HCT116 (cell line): Measurements from ENCODE around the gene P4HA2. TPM values are rescaled to one million over a fixed set of nuclear protein-coding genes. Genes with fewer than 3 reads are reported as not detected.
A peak's percentile ranks its signal among the peaks of the same experiment; 100 is the strongest.

Experiments
- ATAC-seq: fragments of 200-7000 bp; cut with Tn5 transposase; 2 replicates; pipeline ENCODE4 v1.9.1; 2020; ENCODE audit warnings: mild to moderate bottlenecking, moderate library complexity
- BruUV-seq: library from RNA; stranded (reverse); fragments of 400-500 nt; replicated peaks from 2 replicates; lab custom pipeline; 2021; lab: Mats Ljungman, UMichigan
- CTCF ChIA-PET: fragments of 300-600 bp; sonication (Branson Sonifier 250); formaldehyde crosslinking; loops from one replicate; lab custom pipeline; 2021; ENCODE audit warnings: antibody characterized with exemption; lab: Charles Lee
- POLR2A ChIA-PET: fragments of 300-600, 350-600 bp; sonication (Branson Sonifier 250); formaldehyde crosslinking; loops from one replicate; lab custom pipeline; 2021; ENCODE audit warnings: antibody characterized with exemption; lab: Charles Lee
- RAD21 ChIA-PET, 2 experiments: fragments of 300-600 bp; sonication (Branson Sonifier 250); formaldehyde crosslinking; loops; one replicate each; lab custom pipeline; 2023; ENCODE audit warnings: low total read pairs in 2 of 2; ENCODE audit not compliant: uncharacterized antibody in 2 of 2, unreplicated experiment in 2 of 2, low non-redundant PET in 1 of 2; lab: Charles Lee
- DNase-seq: peaks from one replicate; pipeline ENCODE4 v3.0.0-alpha.2; 2010; ENCODE audit warnings: low read depth, low spot score
- H2AFZ ChIP-seq: fragments of 200-600 bp; shearing (Covaris generic), sonication (generic); 2 replicates; pipeline ENCODE4 v1.6.1; 2017; ENCODE audit warnings: low read depth, mixed run types, mixed read lengths, antibody characterized with exemption, low read length; ENCODE audit not compliant: poor library complexity, severe bottlenecking
- H3K27ac ChIP-seq: 2 replicates; pipeline ENCODE4 v1.5.1; 2012; ENCODE audit warnings: low read depth, low read length
- H3K27me3 ChIP-seq: fragments of 200-600 bp; sonication (generic); 2 replicates; pipeline ENCODE4 v1.6.1; 2016; ENCODE audit warnings: mixed run types, low read length, mixed read lengths; ENCODE audit not compliant: insufficient read depth
- H3K36me3 ChIP-seq, 2 experiments: fragments of 200-500 bp in 1 of 2; fragments of 200-600 bp in 1 of 2; sonication (Bioruptor generic) in 1 of 2; sonication (generic) in 1 of 2; 2 replicates each; pipeline versions ENCODE4 v1.5.1 to v1.6.1; 2014 to 2016; ENCODE audit warnings: low read length in 2 of 2, inconsistent platforms in 1 of 2, mixed read lengths in 1 of 2, mixed run types in 1 of 2; ENCODE audit not compliant: insufficient read depth in 2 of 2, control insufficient read depth in 1 of 2
- H3K4me1 ChIP-seq, 2 experiments: fragments of 200-600 bp in 1 of 2; sonication (generic) in 1 of 2; 2 replicates each; pipeline versions ENCODE4 v1.5.1 to v1.6.1; 2012 to 2017; ENCODE audit warnings: low read length in 2 of 2, inconsistent platforms in 1 of 2, mild to moderate bottlenecking in 1 of 2, mixed read lengths in 1 of 2, mixed run types in 1 of 2, moderate library complexity in 1 of 2; ENCODE audit not compliant: insufficient read depth in 2 of 2, control insufficient read depth in 1 of 2
- H3K4me2 ChIP-seq: fragments of 200-600 bp; sonication (generic); 2 replicates; pipeline ENCODE4 v1.6.1; 2017; ENCODE audit warnings: mixed run types, low read length, mixed read lengths
- H3K4me3 ChIP-seq, 2 experiments: fragments of 200-600 bp in 1 of 2; sonication (generic) in 1 of 2; replicated peaks in 1 of 2; 2 replicates each; pipeline ENCODE4 v1.5.1; 2011 to 2016; ENCODE audit warnings: low read length in 2 of 2, control low read depth in 1 of 2, low read depth in 1 of 2, mild to moderate bottlenecking in 1 of 2, mixed read lengths in 1 of 2, mixed run types in 1 of 2
- H3K79me2 ChIP-seq: fragments of 200-600 bp; sonication (generic); 2 replicates; pipeline ENCODE4 v1.6.1; 2017; ENCODE audit warnings: mild to moderate bottlenecking, mixed run types, low read length, moderate library complexity, mixed read lengths; ENCODE audit not compliant: insufficient read depth
- H3K9ac ChIP-seq: fragments of 200-600 bp; sonication (generic); 2 replicates; pipeline ENCODE4 v1.6.1; 2016; ENCODE audit warnings: low read length, mixed read lengths
- H3K9me2 ChIP-seq: fragments of 200-600 bp; sonication (generic), shearing (Covaris generic); 2 replicates; pipeline ENCODE4 v1.6.1; 2017; ENCODE audit warnings: mixed run types, mild to moderate bottlenecking, moderate library complexity; ENCODE audit not compliant: insufficient read depth
- H3K9me3 ChIP-seq, 2 experiments: fragments of 200-500 bp in 1 of 2; fragments of 200-600 bp in 1 of 2; sonication (Bioruptor generic) in 1 of 2; sonication (generic) in 1 of 2; 2 replicates each; pipeline ENCODE4 v1.6.1; 2014 to 2017; ENCODE audit warnings: low read length in 2 of 2, mixed read lengths in 2 of 2, inconsistent platforms in 1 of 2, low read depth in 1 of 2, mild to moderate bottlenecking in 1 of 2, mixed run types in 1 of 2, moderate library complexity in 1 of 2; ENCODE audit not compliant: control insufficient read depth in 1 of 2, insufficient read depth in 1 of 2
- H4K20me1 ChIP-seq: fragments of 200-600 bp; sonication (generic), shearing (Covaris generic); 2 replicates; pipeline ENCODE4 v1.6.1; 2017; ENCODE audit warnings: mixed run types, mild to moderate bottlenecking, moderate library complexity; ENCODE audit not compliant: insufficient read depth
- CBX3 ChIP-seq: IDR thresholded peaks from 2 replicates; pipeline ENCODE4 v1.6.1; 2012; ENCODE audit warnings: low read depth
- CTCF ChIP-seq, 3 experiments: fragments of 200-600 bp in 1 of 3; sonication (generic) in 1 of 3; IDR thresholded peaks in 2 of 3; conservative IDR thresholded peaks in 1 of 3; 2 replicates each; pipeline ENCODE4 v1.5.1; 2012 to 2017; ENCODE audit warnings: low read depth in 2 of 3, low read length in 2 of 3, antibody characterized with exemption in 1 of 3, borderline replicate concordance in 1 of 3, control low read depth in 1 of 3, mild to moderate bottlenecking in 1 of 3, mixed read lengths in 1 of 3, mixed run types in 1 of 3, moderate library complexity in 1 of 3; ENCODE audit not compliant: insufficient read depth in 1 of 3
- EGR1 ChIP-seq: IDR thresholded peaks from 2 replicates; pipeline ENCODE4 v1.6.1; 2012; ENCODE audit warnings: low read depth
- ELF1 ChIP-seq: IDR thresholded peaks from 2 replicates; pipeline ENCODE4 v1.6.1; 2012; ENCODE audit warnings: low read depth, borderline replicate concordance
- EZH2 ChIP-seq: fragments of 200-600 bp; sonication (generic); IDR thresholded peaks from 2 replicates; pipeline ENCODE4 v1.6.1; 2017; ENCODE audit warnings: antibody characterized with exemption, mixed run types
- EZH2phosphoT487 ChIP-seq: fragments of 200-600 bp; IDR thresholded peaks from 2 replicates; pipeline ENCODE4 v1.6.1; 2018; ENCODE audit warnings: antibody characterized with exemption, borderline replicate concordance
- FOSL1 ChIP-seq: IDR thresholded peaks from 2 replicates; pipeline ENCODE4 v1.6.1; 2012; ENCODE audit warnings: low read depth
- JUND ChIP-seq: IDR thresholded peaks from 2 replicates; pipeline ENCODE4 v1.6.1; 2012
- POLR2A ChIP-seq: IDR thresholded peaks from 2 replicates; pipeline ENCODE4 v1.7.0; 2011; ENCODE audit warnings: borderline replicate concordance; ENCODE audit not compliant: insufficient read depth, insufficient read length; ENCODE audit errors: extremely low read depth
- POLR2AphosphoS5 ChIP-seq: IDR thresholded peaks from 2 replicates; pipeline ENCODE4 v1.6.1; 2011; ENCODE audit warnings: mild to moderate bottlenecking, low read depth, low read length, moderate library complexity
- RAD21 ChIP-seq: IDR thresholded peaks from 2 replicates; pipeline ENCODE4 v1.6.1; 2012; ENCODE audit warnings: low read depth, mild to moderate bottlenecking
- SIN3A ChIP-seq: IDR thresholded peaks from 2 replicates; pipeline ENCODE4 v1.6.1; 2012; ENCODE audit warnings: low read depth
- SP1 ChIP-seq: IDR thresholded peaks from 2 replicates; pipeline ENCODE4 v1.6.1; 2012; ENCODE audit warnings: low read depth
- YY1 ChIP-seq: IDR thresholded peaks from 2 replicates; pipeline ENCODE4 v1.6.1; 2011; ENCODE audit warnings: low read length, low read depth, moderate library complexity, mild to moderate bottlenecking; ENCODE audit not compliant: insufficient replicate concordance; ENCODE audit errors: extremely low read depth
- ZFX ChIP-seq: fragments of 450-650 bp; IDR thresholded peaks from 2 replicates; pipeline ENCODE4 v1.6.1; 2017
- ZNF274 ChIP-seq: fragments of 200-500 bp; sonication (Bioruptor generic); IDR thresholded peaks from 2 replicates; pipeline ENCODE4 v1.6.1; 2014; ENCODE audit warnings: mild to moderate bottlenecking, low read depth, low read length, inconsistent platforms
- intact Hi-C: fragments of 100-400 bp; cut with micrococcal nuclease; formaldehyde crosslinking; loops from 2 replicates; pipeline ENCODE4 v1.10.0; 2022
- total RNA-seq: library from RNA; stranded (reverse); gene quantifications from one replicate; pipeline ENCODE4 v1.2.1, GENCODE V29; 2021; ENCODE audit not compliant: unreplicated experiment
- TF ChIP-seq, protein P1 (sequence below): IDR thresholded peaks from 2 replicates; pipeline ENCODE4 v1.6.1; 2012; ENCODE audit warnings: low read depth
- TF ChIP-seq, protein P2 (sequence below): IDR thresholded peaks from 2 replicates; pipeline ENCODE4 v1.6.1; 2012

Gene P4HA2
- total RNA-seq, 1 experiment from 2014 or later, result 29.0 TPM

DNA sequence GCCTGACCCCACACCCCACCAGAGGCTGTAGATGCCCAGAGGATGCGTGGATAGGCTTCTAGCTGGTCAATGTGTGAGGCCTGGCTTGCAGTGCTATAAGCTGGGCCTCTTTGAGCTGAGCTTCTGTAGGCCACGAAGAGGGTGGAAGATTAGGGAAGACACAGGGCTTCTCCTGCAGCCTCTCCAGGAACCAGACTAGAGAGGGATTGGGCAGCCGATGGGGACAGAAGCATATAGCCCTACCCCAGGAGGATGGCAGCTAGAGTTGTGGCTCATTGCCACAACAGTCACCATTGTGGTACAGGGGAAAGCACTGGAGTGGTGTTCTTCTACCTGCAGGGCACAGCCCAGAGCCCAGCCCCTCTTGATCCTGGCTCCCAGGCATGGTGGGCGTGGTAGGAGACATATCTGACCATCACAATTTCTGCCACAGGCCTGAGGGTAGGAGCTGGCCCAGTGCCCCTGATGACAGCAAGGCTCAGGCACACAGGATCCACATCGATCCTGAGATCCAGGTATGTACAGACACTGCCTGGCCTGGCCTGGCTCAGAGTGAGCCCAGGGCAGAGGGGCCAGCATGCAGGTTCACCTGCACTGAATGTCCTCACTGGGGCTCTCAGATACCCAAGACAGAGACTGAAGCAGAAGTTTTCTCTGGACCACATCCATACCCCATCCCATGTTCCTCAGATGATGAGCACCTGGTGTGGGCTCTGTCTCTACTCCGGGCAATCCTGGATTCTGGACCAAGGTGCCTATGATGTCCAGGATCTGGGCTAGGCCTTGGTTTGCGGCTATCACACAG lies 38.6 kb upstream of the P4HA2 start:
- 0 out of 2 replicates have a peak overlapping the region, but pooled peaks have one; percentile 1 for H3K4me2 ChIP-seq
- H4K20me1 ChIP-seq, result no peaks in the 10 kb centered on the region
- TF ChIP-seq CBX3, result no peak
- TF ChIP-seq, protein P1, sequence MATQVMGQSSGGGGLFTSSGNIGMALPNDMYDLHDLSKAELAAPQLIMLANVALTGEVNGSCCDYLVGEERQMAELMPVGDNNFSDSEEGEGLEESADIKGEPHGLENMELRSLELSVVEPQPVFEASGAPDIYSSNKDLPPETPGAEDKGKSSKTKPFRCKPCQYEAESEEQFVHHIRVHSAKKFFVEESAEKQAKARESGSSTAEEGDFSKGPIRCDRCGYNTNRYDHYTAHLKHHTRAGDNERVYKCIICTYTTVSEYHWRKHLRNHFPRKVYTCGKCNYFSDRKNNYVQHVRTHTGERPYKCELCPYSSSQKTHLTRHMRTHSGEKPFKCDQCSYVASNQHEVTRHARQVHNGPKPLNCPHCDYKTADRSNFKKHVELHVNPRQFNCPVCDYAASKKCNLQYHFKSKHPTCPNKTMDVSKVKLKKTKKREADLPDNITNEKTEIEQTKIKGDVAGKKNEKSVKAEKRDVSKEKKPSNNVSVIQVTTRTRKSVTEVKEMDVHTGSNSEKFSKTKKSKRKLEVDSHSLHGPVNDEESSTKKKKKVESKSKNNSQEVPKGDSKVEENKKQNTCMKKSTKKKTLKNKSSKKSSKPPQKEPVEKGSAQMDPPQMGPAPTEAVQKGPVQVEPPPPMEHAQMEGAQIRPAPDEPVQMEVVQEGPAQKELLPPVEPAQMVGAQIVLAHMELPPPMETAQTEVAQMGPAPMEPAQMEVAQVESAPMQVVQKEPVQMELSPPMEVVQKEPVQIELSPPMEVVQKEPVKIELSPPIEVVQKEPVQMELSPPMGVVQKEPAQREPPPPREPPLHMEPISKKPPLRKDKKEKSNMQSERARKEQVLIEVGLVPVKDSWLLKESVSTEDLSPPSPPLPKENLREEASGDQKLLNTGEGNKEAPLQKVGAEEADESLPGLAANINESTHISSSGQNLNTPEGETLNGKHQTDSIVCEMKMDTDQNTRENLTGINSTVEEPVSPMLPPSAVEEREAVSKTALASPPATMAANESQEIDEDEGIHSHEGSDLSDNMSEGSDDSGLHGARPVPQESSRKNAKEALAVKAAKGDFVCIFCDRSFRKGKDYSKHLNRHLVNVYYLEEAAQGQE, result no peak
- no peak for TF ChIP-seq CTCF (IDR thresholded peaks at IDR 0.05 in 2 of 3, conservative IDR thresholded peaks at IDR 0.05 in 1 of 3; ENCODE audit: borderline replicate concordance in 1 of 3, insufficient read depth in 1 of 3, low read depth in 2 of 3, low read length in 2 of 3)
- no peak for TF ChIP-seq FOSL1
- TF ChIP-seq ELF1, result no peak
- no peak for TF ChIP-seq SP1
- no peak for TF ChIP-seq RAD21
- TF ChIP-seq POLR2A, result no peak
- TF ChIP-seq POLR2AphosphoS5, result no peak
- TF ChIP-seq EZH2phosphoT487, result no peak
- TF ChIP-seq ZFX, result no peak
- no peak for TF ChIP-seq YY1
- TF ChIP-seq, protein P2, sequence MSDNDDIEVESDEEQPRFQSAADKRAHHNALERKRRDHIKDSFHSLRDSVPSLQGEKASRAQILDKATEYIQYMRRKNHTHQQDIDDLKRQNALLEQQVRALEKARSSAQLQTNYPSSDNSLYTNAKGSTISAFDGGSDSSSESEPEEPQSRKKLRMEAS, result no peak
- no peak for TF ChIP-seq EGR1
- no peak for TF ChIP-seq ZNF274
- TF ChIP-seq SIN3A, result no peak
- TF ChIP-seq JUND, result no peak
- TF ChIP-seq EZH2, result no peak
- TF ChIP-seq, all 23 proteins: peak for 0
- ChIA-PET POLR2A (no interaction called here), RAD21 (no interaction called here), CTCF (no interaction called here)
- Histone ChIP-seq H3K9ac (no peak overlapping the region), H3K27me3 (no peaks in the 10 kb centered on the region), H2AFZ (no peak overlapping the region), H3K9me3 (no peaks in the 10 kb centered on the region), H3K9me2 (no peaks in the 10 kb centered on the region), H3K27ac (no peak overlapping the region), H3K36me3 (no peaks in the 10 kb centered on the region), H3K79me2 (no peaks in the 10 kb centered on the region), H3K4me1 (peaks cover 6 to 46% of the 10 kb centered on the region in 2 experiments), H3K4me3 (no peak overlapping the region)
- intact Hi-C loops, result no loop called here
- DNase-seq (no peak), ATAC-seq (no peak)
- no TSS peak for BruUV-seq
